Activated CD8-positive, alpha-beta memory T cell treated with anti-CD3 and anti-CD28 coated beads, Interleukin-2, amount 10 ng/mL, durations not matched to agents 7 days and 5 days (primary cell): ENCODE data around the gene SLC7A6. TPM values are rescaled to one million over a fixed set of nuclear protein-coding genes. Genes with fewer than 3 reads are reported as not detected.

ENCODE experiments used
- ATAC-seq: fragments of 150-1000 bp; cut with Tn5 transposase; one replicate; pipeline ENCODE4 v1.10.0; 2021; ENCODE audit warnings: moderate library complexity
- CTCF ChIA-PET: fragments of 350-600 bp; sonication (Branson Sonifier 250); formaldehyde crosslinking; loops from one replicate; lab custom pipeline; 2021; ENCODE audit warnings: antibody characterized with exemption; lab: Charles Lee
- DNase-seq: peaks from one replicate; pipeline ENCODE4 v3.0.0-alpha.2; 2020
- H3K27ac Mint-ChIP-seq: one replicate; pipeline ENCODE4 v1.8.0; 2021; ENCODE audit warnings: mild to moderate bottlenecking, mixed read lengths
- H3K27me3 Mint-ChIP-seq: one replicate; pipeline ENCODE4 v1.8.0; 2021; ENCODE audit warnings: mixed read lengths
- H3K36me3 Mint-ChIP-seq: one replicate; pipeline ENCODE4 v1.8.0; 2021; ENCODE audit warnings: mild to moderate bottlenecking, mixed read lengths
- H3K4me1 Mint-ChIP-seq: one replicate; pipeline ENCODE4 v1.8.0; 2021; ENCODE audit warnings: mixed read lengths
- H3K4me3 Mint-ChIP-seq: one replicate; pipeline ENCODE4 v1.8.0; 2021; ENCODE audit warnings: mild to moderate bottlenecking, moderate library complexity, mixed read lengths
- H3K9me3 Mint-ChIP-seq: one replicate; pipeline ENCODE4 v1.8.0; 2022; ENCODE audit warnings: low read depth, mixed read lengths
- total RNA-seq, 2 experiments: library from RNA; stranded (reverse); gene quantifications; one replicate each; pipeline ENCODE4 v1.2.3, GENCODE V29; 2021

Gene SLC7A6
- 10 to 100 TPM; 73.3 to 99.5 TPM for total RNA-seq

GRCh38 chr16:68264128-68265077 is at the start of gene SLC7A6:
TSS of gene SLC7A6 (plus strand) at chr16:68264526. CDS start at chr16:68274727, 10,201 bp downstream.
- no peaks in the 10 kb centered on the region for H3K9me3 Mint-ChIP-seq
- peaks cover 53% of the 10 kb centered on the region for H3K4me1 Mint-ChIP-seq
- no peaks in the 10 kb centered on the region for H3K27me3 Mint-ChIP-seq
- peak within 1 kb of the TSS; percentile 94 for H3K4me3 Mint-ChIP-seq
- CTCF ChIA-PET: interaction anchor here (0.6 to 8.9 kb wide), 37 partner anchors 8 to 409 kb away, joined by 3 to 451 read pairs (median 6); partner anchors contain the start of genes NFATC3, PLA2G15, PRMT7 and SLC7A6OS
- DNase-seq (peak; percentile 87), ATAC-seq (peak; percentile 84)
- H3K27ac Mint-ChIP-seq: peak within 1 kb of the TSS; percentile 98
- peaks cover 9% of the 10 kb centered on the region for H3K36me3 Mint-ChIP-seq

- Mint-ChIP-seq H3K9me3 (no peaks in the 10 kb centered on the region), H3K27ac (no peak overlapping the region), H3K27me3 (no peaks in the 10 kb centered on the region), H3K4me3 (no peak overlapping the region), H3K4me1 (peaks cover 24% of the 10 kb centered on the region), H3K36me3 (peaks cover 40% of the 10 kb centered on the region)
- ATAC-seq: no peak
- CTCF ChIA-PET: no interaction called here
- DNase-seq: no peak
These were observed 49.6 kb upstream of the SLC7A6 start for GRCh38 chr16:68214726-68215125.

- Mint-ChIP-seq H3K27me3 (no peaks in the 10 kb centered on the region), H3K9me3 (no peaks in the 10 kb centered on the region), H3K4me1 (peaks cover 19% of the 10 kb centered on the region), H3K36me3 (peaks cover 41% of the 10 kb centered on the region), H3K27ac (no peak overlapping the region), H3K4me3 (no peak overlapping the region)
- ATAC-seq: no peak
- CTCF ChIA-PET: no interaction called here
- no peak for DNase-seq
These were observed 49.0 kb upstream of the SLC7A6 start for GRCh38 chr16:68215302-68215701.

- no peaks in the 10 kb centered on the region for H3K9me3 Mint-ChIP-seq
- ATAC-seq: no peak
- H3K4me1 Mint-ChIP-seq: peaks cover 10% of the 10 kb centered on the region
- H3K36me3 Mint-ChIP-seq: peaks cover 40% of the 10 kb centered on the region
- H3K27ac Mint-ChIP-seq: no peak overlapping the region
- H3K27me3 Mint-ChIP-seq: no peaks in the 10 kb centered on the region
- DNase-seq: no peak
- no peak overlapping the region for H3K4me3 Mint-ChIP-seq
- CTCF ChIA-PET: interaction anchor here (2.2 kb wide), 1 partner anchor 11 kb away, joined by 15 read pairs; no protein-coding TSS in a partner anchor
These were observed 48.1 kb upstream of the SLC7A6 start for GRCh38 chr16:68216240-68216639.

GRCh38 chr16:68217506-68217905 is 46.8 kb upstream of the SLC7A6 start:
- Mint-ChIP-seq H3K4me1 (no peaks in the 10 kb centered on the region), H3K4me3 (no peak overlapping the region), H3K36me3 (peaks cover 38% of the 10 kb centered on the region)

GRCh38 chr16:68219725-68220351 is 44.5 kb upstream of the SLC7A6 start:
- Mint-ChIP-seq H3K9me3 (no peaks in the 10 kb centered on the region), H3K27ac (no peak overlapping the region), H3K36me3 (peaks cover 34% of the 10 kb centered on the region), H3K4me1 (no peaks in the 10 kb centered on the region), H3K27me3 (no peaks in the 10 kb centered on the region), H3K4me3 (no peak overlapping the region)
- DNase-seq (no peak), ATAC-seq (no peak)
- CTCF ChIA-PET: interaction anchor here (1.3 to 1.5 kb wide), 2 partner anchors 8 to 14 kb away, joined by 3 to 6 read pairs; no protein-coding TSS in a partner anchor

More at GRCh38 chr16:68217506-68217905, 46.8 kb upstream of the SLC7A6 start:
- H3K9me3 Mint-ChIP-seq: no peaks in the 10 kb centered on the region
- DNase-seq (no peak), ATAC-seq (no peak)
- CTCF ChIA-PET: interaction anchor here (0.8 to 2.2 kb wide), 3 partner anchors 10 to 21 kb away, joined by 3 to 15 read pairs (median 3); no protein-coding TSS in a partner anchor
- H3K27me3 Mint-ChIP-seq: no peaks in the 10 kb centered on the region
- no peak overlapping the region for H3K27ac Mint-ChIP-seq

GRCh38 chr16:68223072-68223471 is 41.3 kb upstream of the SLC7A6 start:
- peaks cover 28% of the 10 kb centered on the region for H3K4me1 Mint-ChIP-seq
- no peak for DNase-seq
- no peak overlapping the region for H3K27ac Mint-ChIP-seq
- CTCF ChIA-PET: no interaction called here
- no peak overlapping the region for H3K4me3 Mint-ChIP-seq
- H3K36me3 Mint-ChIP-seq: peaks cover 40% of the 10 kb centered on the region
- no peaks in the 10 kb centered on the region for H3K27me3 Mint-ChIP-seq
- no peak for ATAC-seq
- H3K9me3 Mint-ChIP-seq: no peaks in the 10 kb centered on the region

GRCh38 chr16:68226116-68226515 is 38.2 kb upstream of the SLC7A6 start:
- no peak for ATAC-seq
- no peak for DNase-seq
- Mint-ChIP-seq H3K27me3 (no peaks in the 10 kb centered on the region), H3K27ac (peak overlapping the region; percentile 81), H3K36me3 (peaks cover 36% of the 10 kb centered on the region), H3K4me3 (no peak overlapping the region), H3K4me1 (peaks cover 33% of the 10 kb centered on the region), H3K9me3 (no peaks in the 10 kb centered on the region)
- CTCF ChIA-PET: interaction anchor here (0.6 to 2.2 kb wide), 5 partner anchors 36 to 281 kb away, joined by 4 to 9 read pairs (median 4); partner anchors contain the start of gene NFATC3

GRCh38 chr16:68227183-68227793 is 37.0 kb upstream of the SLC7A6 start:
- Mint-ChIP-seq H3K9me3 (no peaks in the 10 kb centered on the region), H3K36me3 (peaks cover 28% of the 10 kb centered on the region), H3K27me3 (no peaks in the 10 kb centered on the region), H3K4me3 (no peak overlapping the region), H3K27ac (peak overlapping the region; percentile 81), H3K4me1 (peaks cover 33% of the 10 kb centered on the region)
- DNase-seq: peak; percentile 65
- ATAC-seq: peak; percentile 70
- CTCF ChIA-PET: interaction anchor here (1.0 to 2.7 kb wide), 16 partner anchors 8 to 1169 kb away, joined by 3 to 15 read pairs (median 6); partner anchors contain the start of gene NFATC3

GRCh38 chr16:68227850-68228553 is 36.3 kb upstream of the SLC7A6 start:
- H3K27ac Mint-ChIP-seq: peak overlapping the region; percentile 81
- no peaks in the 10 kb centered on the region for H3K9me3 Mint-ChIP-seq
- no peaks in the 10 kb centered on the region for H3K27me3 Mint-ChIP-seq
- DNase-seq (no peak), ATAC-seq (no peak)
- no peak overlapping the region for H3K4me3 Mint-ChIP-seq
- H3K4me1 Mint-ChIP-seq: peaks cover 35% of the 10 kb centered on the region
- H3K36me3 Mint-ChIP-seq: peaks cover 24% of the 10 kb centered on the region
- CTCF ChIA-PET: interaction anchor here (0.7 to 2.7 kb wide), 21 partner anchors 8 to 233 kb away, joined by 3 to 15 read pairs (median 4); partner anchors contain the start of genes NFATC3 and SLC7A6

- no peak for DNase-seq
- Mint-ChIP-seq H3K27me3 (no peaks in the 10 kb centered on the region), H3K9me3 (no peaks in the 10 kb centered on the region), H3K4me1 (peaks cover 35% of the 10 kb centered on the region), H3K4me3 (no peak overlapping the region), H3K36me3 (peaks cover 24% of the 10 kb centered on the region), H3K27ac (peak overlapping the region; percentile 43)
- ATAC-seq: no peak
- CTCF ChIA-PET: interaction anchor here (0.7 to 2.7 kb wide), 20 partner anchors 9 to 233 kb away, joined by 3 to 15 read pairs (median 4); partner anchors contain the start of genes NFATC3 and SLC7A6
These were observed 35.7 kb upstream of the SLC7A6 start for GRCh38 chr16:68228652-68229051.
